Liver (tissue), 9 donors: ENCODE data around the gene PDGFD. TPM values are rescaled to one million over a fixed set of nuclear protein-coding genes. Genes with fewer than 3 reads are reported as not detected.

Experiments used
- DNase-seq: peaks from one replicate; pipeline ENCODE4 v3.0.0-alpha.2; 2017; ENCODE audit warnings: low spot score
- H3K27ac ChIP-seq, 2 donors: one replicate each; pipeline ENCODE4 v1.7.0; 2013; ENCODE audit warnings: inconsistent platforms in 2 of 2, low read length in 2 of 2, control low read depth in 1 of 2, low read depth in 1 of 2, mild to moderate bottlenecking in 1 of 2
- H3K27me3 ChIP-seq, 4 donors: one replicate each; pipeline versions ENCODE4 v1.6.1 to v1.7.0; 2013; ENCODE audit warnings: low read length in 3 of 4, inconsistent platforms in 1 of 4, mild to moderate bottlenecking in 1 of 4, moderate library complexity in 1 of 4; ENCODE audit not compliant: control insufficient read depth in 4 of 4, insufficient read depth in 4 of 4
- H3K36me3 ChIP-seq, 4 donors: one replicate each; pipeline versions ENCODE4 v1.6.1 to v1.7.0; 2013; ENCODE audit warnings: low read length in 3 of 4, mild to moderate bottlenecking in 3 of 4, low read depth in 1 of 4, moderate library complexity in 1 of 4; ENCODE audit not compliant: control insufficient read depth in 4 of 4, insufficient read depth in 3 of 4
- H3K4me1 ChIP-seq, 4 donors: one replicate each; pipeline versions ENCODE4 v1.6.1 to v1.7.0; 2013; ENCODE audit warnings: low read length in 3 of 4, mild to moderate bottlenecking in 3 of 4, moderate library complexity in 1 of 4; ENCODE audit not compliant: control insufficient read depth in 4 of 4, insufficient read depth in 4 of 4
- H3K4me3 ChIP-seq, 3 donors: one replicate each; pipeline versions ENCODE4 v1.6.1 to v1.7.0; 2013; ENCODE audit warnings: low read length in 3 of 3, control low read depth in 1 of 3, low read depth in 1 of 3, mild to moderate bottlenecking in 1 of 3
- H3K9ac ChIP-seq, 2 donors: one replicate each; pipeline ENCODE4 v1.7.0; 2013; ENCODE audit warnings: low read length in 2 of 2, mild to moderate bottlenecking in 2 of 2, moderate library complexity in 2 of 2, control low read depth in 1 of 2, low read depth in 1 of 2
- H3K9me3 ChIP-seq, 4 donors: one replicate each; pipeline versions ENCODE4 v1.6.1 to v1.7.0; 2013; ENCODE audit warnings: low read length in 3 of 4; ENCODE audit not compliant: control insufficient read depth in 4 of 4
- ATF3 ChIP-seq: IDR thresholded peaks from 2 replicates; pipeline ENCODE4 v1.6.1; 2016; ENCODE audit warnings: antibody characterized with exemption
- EGR1 ChIP-seq, 2 donors: IDR thresholded peaks; 2 replicates each; pipeline ENCODE4 v1.6.1; 2016 to 2018; ENCODE audit warnings: antibody characterized with exemption in 2 of 2, low read depth in 2 of 2
- FOXA1 ChIP-seq: IDR thresholded peaks from 2 replicates; pipeline ENCODE4 v1.6.1; 2016; ENCODE audit warnings: antibody characterized with exemption
- FOXA2 ChIP-seq: IDR thresholded peaks from 2 replicates; pipeline ENCODE4 v1.6.1; 2016; ENCODE audit warnings: antibody characterized with exemption
- GABPA ChIP-seq, 2 donors: IDR thresholded peaks in 1 of 2; conservative IDR thresholded peaks in 1 of 2; 2 replicates each; pipeline ENCODE4 v1.6.1; 2016; ENCODE audit warnings: antibody characterized with exemption in 2 of 2, mild to moderate bottlenecking in 1 of 2, moderate library complexity in 1 of 2
- HNF4A ChIP-seq, 2 donors: conservative IDR thresholded peaks; 2 replicates each; pipeline ENCODE4 v1.6.1; 2016; ENCODE audit warnings: antibody characterized with exemption in 2 of 2, mild to moderate bottlenecking in 2 of 2
- HNF4G ChIP-seq: IDR thresholded peaks from 2 replicates; pipeline ENCODE4 v1.6.1; 2016; ENCODE audit warnings: antibody characterized with exemption
- JUND ChIP-seq, 2 donors: IDR thresholded peaks; 2 replicates each; pipeline ENCODE4 v1.6.1; 2016; ENCODE audit warnings: antibody characterized with exemption in 2 of 2
- NR2F2 ChIP-seq: IDR thresholded peaks from 2 replicates; pipeline ENCODE4 v1.6.1; 2016; ENCODE audit warnings: antibody characterized with exemption
- RAD21 ChIP-seq, 2 donors: IDR thresholded peaks; 2 replicates each; pipeline ENCODE4 v1.6.1; 2016; ENCODE audit warnings: antibody characterized with exemption in 2 of 2, mild to moderate bottlenecking in 2 of 2
- RXRA ChIP-seq, 2 donors: IDR thresholded peaks; 2 replicates each; pipeline ENCODE4 v1.6.1; 2017 to 2018; ENCODE audit warnings: antibody characterized with exemption in 2 of 2, mild to moderate bottlenecking in 1 of 2
- SP1 ChIP-seq: IDR thresholded peaks from 2 replicates; pipeline ENCODE4 v1.6.1; 2018; ENCODE audit warnings: antibody characterized with exemption, mild to moderate bottlenecking
- TAF1 ChIP-seq: conservative IDR thresholded peaks from 2 replicates; pipeline ENCODE4 v1.6.1; 2016; ENCODE audit warnings: antibody characterized with exemption, mild to moderate bottlenecking
- YY1 ChIP-seq: IDR thresholded peaks from 2 replicates; pipeline ENCODE4 v1.6.1; 2016; ENCODE audit warnings: antibody characterized with exemption, mild to moderate bottlenecking
- WGBS: extraction: QIAGEN DNeasy Blood & Tissue Kit; methylation state at CpG from one replicate; pipeline ENCODE4 v1.1.7; 2013; 5-methylcytosine and 5-hydroxymethylcytosine counted together
- polyA plus RNA-seq, 2 donors: library from polyadenylated mRNA; stranded (reverse) in 1 of 2; unstranded in 1 of 2; fragments of 200-250 nt in 1 of 2; fragments of >200 nt in 1 of 2; fragmentation: Nextera tagmentation in 1 of 2; extraction: Ambion mirVana in 1 of 2; gene quantifications; one replicate each; pipeline versions ENCODE4 v1.2.1 to v1.2.3, GENCODE V29; 2013 to 2015
- total RNA-seq, 2 donors: library from RNA; depleted of rRNA; stranded (reverse); fragments of >200 nt; gene quantifications; one replicate each; pipeline ENCODE4 v1.2.3, GENCODE V29; 2014
- TF ChIP-seq, protein P1 (sequence below): IDR thresholded peaks from 2 replicates; pipeline ENCODE4 v1.6.1; 2016; ENCODE audit warnings: antibody characterized with exemption
- TF ChIP-seq, protein P2 (sequence below): fragments of 150-350 bp; IDR thresholded peaks from 2 replicates; pipeline ENCODE4 v1.5.1; 2017; ENCODE audit warnings: improper control_type of control experiment, low read depth, low read length; ENCODE audit not compliant: missing input control
- TF ChIP-seq, protein P3 (sequence below): IDR thresholded peaks from 2 replicates; pipeline ENCODE4 v1.6.1; 2016; ENCODE audit warnings: antibody characterized with exemption
- TF ChIP-seq, protein P4 (sequence below): IDR thresholded peaks from 2 replicates; pipeline ENCODE4 v1.6.1; 2016; ENCODE audit warnings: antibody characterized with exemption, mild to moderate bottlenecking
- donor health status: healthy.
- donor health status: healthy.
- donor health status: healthy.
- donor health status: healthy.
- donor health status: healthy.

Gene PDGFD
- total and polyA plus RNA-seq, 4 donors = 1.0 to 3.3 (median 2.1) TPM

DNA sequence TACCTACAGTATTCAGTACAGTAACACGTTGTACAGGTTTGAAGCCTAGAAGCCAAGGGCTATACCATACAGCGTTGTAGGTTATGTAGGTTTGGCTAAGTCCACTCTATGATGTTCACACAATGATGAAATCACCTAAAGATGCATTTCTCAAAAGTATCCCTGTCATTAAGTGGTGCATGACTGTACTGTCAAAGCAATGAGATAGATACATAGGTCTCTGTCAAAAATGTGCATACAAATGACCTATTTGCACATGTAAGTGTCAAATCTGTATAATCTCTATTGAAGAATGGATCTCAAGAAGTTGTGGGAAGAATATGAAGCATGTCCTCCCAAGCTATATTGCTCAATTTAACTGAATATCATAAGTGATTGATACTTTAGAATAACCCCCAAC is 139.4 kb downstream of the PDGFD start:
- Histone ChIP-seq H3K4me1 (no peaks in the 10 kb centered on the region), H3K9me3 (no peaks in the 10 kb centered on the region), H3K27me3 (no peaks in the 10 kb centered on the region), H3K27ac (no peak overlapping the region), H3K36me3 (no peaks in the 10 kb centered on the region), H3K4me3 (no peak overlapping the region), H3K9ac (no peak overlapping the region)
- DNase-seq = no peak
- TF ChIP-seq FOXA1 = no peak
- no peak for TF ChIP-seq GABPA (IDR thresholded peaks at IDR 0.05 in 1 of 2, conservative IDR thresholded peaks at IDR 0.05 in 1 of 2)
- TF ChIP-seq EGR1 (IDR thresholded peaks at IDR 0.05; ENCODE audit: low read depth in 2 of 2) = no peak
- no peak for TF ChIP-seq JUND (IDR thresholded peaks at IDR 0.05)
- TF ChIP-seq YY1 = no peak
- no peak for TF ChIP-seq FOXA2
- TF ChIP-seq, protein P1, sequence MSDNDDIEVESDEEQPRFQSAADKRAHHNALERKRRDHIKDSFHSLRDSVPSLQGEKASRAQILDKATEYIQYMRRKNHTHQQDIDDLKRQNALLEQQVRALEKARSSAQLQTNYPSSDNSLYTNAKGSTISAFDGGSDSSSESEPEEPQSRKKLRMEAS = no peak
- TF ChIP-seq ATF3 = no peak
- TF ChIP-seq HNF4G = no peak
- no peak for TF ChIP-seq HNF4A (conservative IDR thresholded peaks at IDR 0.05)
- TF ChIP-seq RXRA (IDR thresholded peaks at IDR 0.05) = no peak
- TF ChIP-seq NR2F2 = no peak
- TF ChIP-seq, protein P2, sequence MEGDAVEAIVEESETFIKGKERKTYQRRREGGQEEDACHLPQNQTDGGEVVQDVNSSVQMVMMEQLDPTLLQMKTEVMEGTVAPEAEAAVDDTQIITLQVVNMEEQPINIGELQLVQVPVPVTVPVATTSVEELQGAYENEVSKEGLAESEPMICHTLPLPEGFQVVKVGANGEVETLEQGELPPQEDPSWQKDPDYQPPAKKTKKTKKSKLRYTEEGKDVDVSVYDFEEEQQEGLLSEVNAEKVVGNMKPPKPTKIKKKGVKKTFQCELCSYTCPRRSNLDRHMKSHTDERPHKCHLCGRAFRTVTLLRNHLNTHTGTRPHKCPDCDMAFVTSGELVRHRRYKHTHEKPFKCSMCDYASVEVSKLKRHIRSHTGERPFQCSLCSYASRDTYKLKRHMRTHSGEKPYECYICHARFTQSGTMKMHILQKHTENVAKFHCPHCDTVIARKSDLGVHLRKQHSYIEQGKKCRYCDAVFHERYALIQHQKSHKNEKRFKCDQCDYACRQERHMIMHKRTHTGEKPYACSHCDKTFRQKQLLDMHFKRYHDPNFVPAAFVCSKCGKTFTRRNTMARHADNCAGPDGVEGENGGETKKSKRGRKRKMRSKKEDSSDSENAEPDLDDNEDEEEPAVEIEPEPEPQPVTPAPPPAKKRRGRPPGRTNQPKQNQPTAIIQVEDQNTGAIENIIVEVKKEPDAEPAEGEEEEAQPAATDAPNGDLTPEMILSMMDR = no peak
- TF ChIP-seq, protein P3, sequence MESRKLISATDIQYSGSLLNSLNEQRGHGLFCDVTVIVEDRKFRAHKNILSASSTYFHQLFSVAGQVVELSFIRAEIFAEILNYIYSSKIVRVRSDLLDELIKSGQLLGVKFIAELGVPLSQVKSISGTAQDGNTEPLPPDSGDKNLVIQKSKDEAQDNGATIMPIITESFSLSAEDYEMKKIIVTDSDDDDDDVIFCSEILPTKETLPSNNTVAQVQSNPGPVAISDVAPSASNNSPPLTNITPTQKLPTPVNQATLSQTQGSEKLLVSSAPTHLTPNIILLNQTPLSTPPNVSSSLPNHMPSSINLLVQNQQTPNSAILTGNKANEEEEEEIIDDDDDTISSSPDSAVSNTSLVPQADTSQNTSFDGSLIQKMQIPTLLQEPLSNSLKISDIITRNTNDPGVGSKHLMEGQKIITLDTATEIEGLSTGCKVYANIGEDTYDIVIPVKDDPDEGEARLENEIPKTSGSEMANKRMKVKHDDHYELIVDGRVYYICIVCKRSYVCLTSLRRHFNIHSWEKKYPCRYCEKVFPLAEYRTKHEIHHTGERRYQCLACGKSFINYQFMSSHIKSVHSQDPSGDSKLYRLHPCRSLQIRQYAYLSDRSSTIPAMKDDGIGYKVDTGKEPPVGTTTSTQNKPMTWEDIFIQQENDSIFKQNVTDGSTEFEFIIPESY = no peak
- TF ChIP-seq TAF1 = no peak
- TF ChIP-seq, protein P4, sequence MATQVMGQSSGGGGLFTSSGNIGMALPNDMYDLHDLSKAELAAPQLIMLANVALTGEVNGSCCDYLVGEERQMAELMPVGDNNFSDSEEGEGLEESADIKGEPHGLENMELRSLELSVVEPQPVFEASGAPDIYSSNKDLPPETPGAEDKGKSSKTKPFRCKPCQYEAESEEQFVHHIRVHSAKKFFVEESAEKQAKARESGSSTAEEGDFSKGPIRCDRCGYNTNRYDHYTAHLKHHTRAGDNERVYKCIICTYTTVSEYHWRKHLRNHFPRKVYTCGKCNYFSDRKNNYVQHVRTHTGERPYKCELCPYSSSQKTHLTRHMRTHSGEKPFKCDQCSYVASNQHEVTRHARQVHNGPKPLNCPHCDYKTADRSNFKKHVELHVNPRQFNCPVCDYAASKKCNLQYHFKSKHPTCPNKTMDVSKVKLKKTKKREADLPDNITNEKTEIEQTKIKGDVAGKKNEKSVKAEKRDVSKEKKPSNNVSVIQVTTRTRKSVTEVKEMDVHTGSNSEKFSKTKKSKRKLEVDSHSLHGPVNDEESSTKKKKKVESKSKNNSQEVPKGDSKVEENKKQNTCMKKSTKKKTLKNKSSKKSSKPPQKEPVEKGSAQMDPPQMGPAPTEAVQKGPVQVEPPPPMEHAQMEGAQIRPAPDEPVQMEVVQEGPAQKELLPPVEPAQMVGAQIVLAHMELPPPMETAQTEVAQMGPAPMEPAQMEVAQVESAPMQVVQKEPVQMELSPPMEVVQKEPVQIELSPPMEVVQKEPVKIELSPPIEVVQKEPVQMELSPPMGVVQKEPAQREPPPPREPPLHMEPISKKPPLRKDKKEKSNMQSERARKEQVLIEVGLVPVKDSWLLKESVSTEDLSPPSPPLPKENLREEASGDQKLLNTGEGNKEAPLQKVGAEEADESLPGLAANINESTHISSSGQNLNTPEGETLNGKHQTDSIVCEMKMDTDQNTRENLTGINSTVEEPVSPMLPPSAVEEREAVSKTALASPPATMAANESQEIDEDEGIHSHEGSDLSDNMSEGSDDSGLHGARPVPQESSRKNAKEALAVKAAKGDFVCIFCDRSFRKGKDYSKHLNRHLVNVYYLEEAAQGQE = no peak
- no peak for TF ChIP-seq SP1
- no peak for TF ChIP-seq RAD21 (IDR thresholded peaks at IDR 0.05)
- 86% methylated on average over 2 of the region's 2 CpGs for WGBS
